ENCODE results near the gene XYLT1.
A peak's percentile ranks its signal among the peaks of the same experiment; 100 is the strongest.

XYLT1 gene

DNA sequence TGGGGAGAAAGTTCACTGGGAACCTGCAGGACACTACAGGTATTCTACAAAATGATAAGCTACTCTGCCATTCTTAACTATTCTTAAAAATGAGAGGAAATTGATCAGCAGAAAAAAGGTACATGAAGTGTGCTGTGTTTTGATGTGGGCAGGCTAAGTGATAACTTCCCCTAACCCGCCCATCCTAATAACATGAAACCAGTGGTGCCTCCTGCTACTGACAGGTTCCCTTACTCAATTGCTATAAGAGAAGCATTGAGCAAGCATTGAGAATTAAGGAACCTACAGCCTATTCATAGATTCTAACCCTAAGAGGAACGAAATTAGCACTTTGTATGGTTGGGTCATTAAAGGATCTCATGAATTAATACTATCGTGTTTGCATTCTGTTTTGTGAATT, 18.9 kb downstream of the XYLT1 start:
- in situ Hi-C loops (cut with MboI; ENCODE audit: low pct_unique_long_range_greater_than_20kb, low sequenced_read_pairs, unreplicated experiment) = no loop called here
- DNase-seq (ENCODE audit: low spot score) = no peak
- TF ChIP-seq, protein P1, sequence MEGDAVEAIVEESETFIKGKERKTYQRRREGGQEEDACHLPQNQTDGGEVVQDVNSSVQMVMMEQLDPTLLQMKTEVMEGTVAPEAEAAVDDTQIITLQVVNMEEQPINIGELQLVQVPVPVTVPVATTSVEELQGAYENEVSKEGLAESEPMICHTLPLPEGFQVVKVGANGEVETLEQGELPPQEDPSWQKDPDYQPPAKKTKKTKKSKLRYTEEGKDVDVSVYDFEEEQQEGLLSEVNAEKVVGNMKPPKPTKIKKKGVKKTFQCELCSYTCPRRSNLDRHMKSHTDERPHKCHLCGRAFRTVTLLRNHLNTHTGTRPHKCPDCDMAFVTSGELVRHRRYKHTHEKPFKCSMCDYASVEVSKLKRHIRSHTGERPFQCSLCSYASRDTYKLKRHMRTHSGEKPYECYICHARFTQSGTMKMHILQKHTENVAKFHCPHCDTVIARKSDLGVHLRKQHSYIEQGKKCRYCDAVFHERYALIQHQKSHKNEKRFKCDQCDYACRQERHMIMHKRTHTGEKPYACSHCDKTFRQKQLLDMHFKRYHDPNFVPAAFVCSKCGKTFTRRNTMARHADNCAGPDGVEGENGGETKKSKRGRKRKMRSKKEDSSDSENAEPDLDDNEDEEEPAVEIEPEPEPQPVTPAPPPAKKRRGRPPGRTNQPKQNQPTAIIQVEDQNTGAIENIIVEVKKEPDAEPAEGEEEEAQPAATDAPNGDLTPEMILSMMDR (IDR thresholded peaks at IDR 0.05; ENCODE audit: extremely low read depth, insufficient read depth, missing control alignments) = no peak

GRCh38 chr16:17450291-17450690, 20.5 kb downstream of the XYLT1 start:
- TF ChIP-seq, protein P1 (IDR thresholded peaks at IDR 0.05; ENCODE audit: extremely low read depth, insufficient read depth, missing control alignments) = no peak
- DNase-seq (ENCODE audit: low spot score) = no peak
- in situ Hi-C loops (cut with MboI; ENCODE audit: low pct_unique_long_range_greater_than_20kb, low sequenced_read_pairs, unreplicated experiment) = no loop called here

DNA sequence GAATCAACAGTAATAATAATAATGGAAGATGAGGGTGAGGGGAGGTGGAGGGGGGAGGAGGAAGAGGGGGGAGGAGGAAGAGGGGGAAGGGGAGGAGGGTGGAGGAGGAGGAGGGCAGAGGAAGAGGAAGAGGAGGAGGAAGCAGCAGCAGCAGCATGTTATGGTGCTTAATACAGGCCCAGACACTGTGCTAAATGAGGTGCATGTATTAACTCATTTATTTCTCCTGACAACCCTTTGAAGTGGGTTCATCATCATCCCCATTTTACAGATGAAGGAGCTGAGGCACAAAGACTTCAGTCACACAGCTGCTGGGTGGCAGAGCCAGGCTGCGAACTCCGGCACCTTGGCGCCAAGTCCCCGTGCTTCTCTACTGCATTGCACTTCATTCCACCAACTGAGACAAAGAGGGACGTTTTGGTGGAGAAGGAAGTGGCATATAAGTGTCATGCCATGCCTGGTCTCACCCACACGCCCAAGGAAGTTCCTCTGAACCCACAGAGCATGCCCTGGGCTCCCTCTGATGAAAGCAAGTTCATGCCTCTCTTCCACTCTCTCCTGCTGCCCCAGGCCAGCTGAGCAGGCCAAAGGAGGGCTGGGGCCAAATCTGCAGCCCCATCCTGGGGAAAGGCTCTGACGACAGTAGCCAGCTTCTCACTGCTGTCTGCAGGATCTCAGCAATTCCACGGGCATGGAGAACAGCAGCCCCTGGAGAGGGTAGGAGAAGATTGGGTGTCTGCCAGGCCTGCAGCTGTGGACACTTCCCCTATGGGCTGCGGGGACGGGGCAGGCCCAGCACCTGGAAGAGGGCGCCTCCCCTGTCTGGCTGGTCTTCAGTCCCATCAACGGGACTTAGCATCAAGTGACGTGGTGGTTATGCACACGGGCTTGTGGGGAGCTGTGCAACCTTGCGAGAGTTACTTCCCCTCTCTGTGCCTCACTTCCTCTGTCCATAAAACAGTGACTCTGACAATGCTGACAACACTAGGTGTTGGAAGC, 21.8 kb downstream of the XYLT1 start:
- in situ Hi-C loops (cut with MboI; ENCODE audit: low pct_unique_long_range_greater_than_20kb, low sequenced_read_pairs, unreplicated experiment) = no loop called here
- peak; percentile 42 for DNase-seq (ENCODE audit: low spot score)
- TF ChIP-seq, protein P1 (IDR thresholded peaks at IDR 0.05; ENCODE audit: extremely low read depth, insufficient read depth, missing control alignments) = no peak

DNA sequence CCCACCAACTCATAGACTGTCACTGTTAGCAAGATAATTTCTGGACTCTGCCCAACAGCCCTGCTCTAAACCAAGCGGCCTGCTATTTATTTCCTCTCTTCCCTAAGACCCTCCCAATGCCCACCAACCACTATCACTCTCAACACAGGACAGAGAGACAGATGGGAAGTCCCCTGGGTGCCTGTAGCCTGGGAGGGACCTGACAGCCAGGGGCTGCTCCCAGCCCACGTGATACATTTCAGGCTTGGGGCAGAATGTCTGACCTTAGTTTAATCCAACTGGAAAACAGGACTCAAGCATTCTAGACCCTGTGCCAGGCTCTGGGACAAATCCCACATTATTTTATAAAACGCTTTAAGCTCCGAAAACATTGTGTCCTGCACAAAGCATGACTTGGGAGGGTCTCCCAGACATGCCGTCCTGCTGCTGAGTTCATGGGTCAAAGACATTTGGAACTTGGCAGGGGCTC, 23.6 kb downstream of the XYLT1 start:
- in situ Hi-C loops (cut with MboI; ENCODE audit: low pct_unique_long_range_greater_than_20kb, low sequenced_read_pairs, unreplicated experiment) = no loop called here
- TF ChIP-seq, protein P1 (IDR thresholded peaks at IDR 0.05; ENCODE audit: extremely low read depth, insufficient read depth, missing control alignments) = no peak
- DNase-seq (ENCODE audit: low spot score) = no peak

- in situ Hi-C loops (cut with MboI; ENCODE audit: low pct_unique_long_range_greater_than_20kb, low sequenced_read_pairs, unreplicated experiment) = no loop called here
- no peak for DNase-seq (ENCODE audit: low spot score)
- TF ChIP-seq, protein P1 (IDR thresholded peaks at IDR 0.05; ENCODE audit: extremely low read depth, insufficient read depth, missing control alignments) = no peak
Observed at GRCh38 chr16:17446661-17447060, 24.1 kb downstream of the XYLT1 start.

GRCh38 chr16:17445421-17445820, 25.3 kb downstream of the XYLT1 start:
- in situ Hi-C loops (cut with MboI; ENCODE audit: low pct_unique_long_range_greater_than_20kb, low sequenced_read_pairs, unreplicated experiment) = no loop called here
- TF ChIP-seq, protein P1 (IDR thresholded peaks at IDR 0.05; ENCODE audit: extremely low read depth, insufficient read depth, missing control alignments) = no peak

More at GRCh38 chr16:17445421-17445820, 25.3 kb downstream of the XYLT1 start:
- DNase-seq (ENCODE audit: low spot score) = no peak

Data from GM13977 (cell line).